Measurements from ENCODE around the gene SNX15.
A peak's percentile ranks its signal among the peaks of the same experiment; 100 is the strongest.
"Not testable (repeated sequence)": the region's sequence is repeated elsewhere in the genome, so short reads cannot be mapped to it uniquely, and the experiment has no call there.

SNX15 gene

GRCh38 chr11:65016705-65017104 is 10.5 kb upstream of the SNX15 start:
- no peak for DNase-seq

- DNase-seq = no peak
These were observed 9.3 kb upstream of the SNX15 start for GRCh38 chr11:65017937-65018336.

GRCh38 chr11:65019824-65020223 is 7.4 kb upstream of the SNX15 start:
- no peak for DNase-seq

- no peak for DNase-seq
These were observed 6.2 kb upstream of the SNX15 start for GRCh38 chr11:65021003-65021402.

GRCh38 chr11:65021509-65021908 is 5.7 kb upstream of the SNX15 start:
- no peak for DNase-seq

- not testable (repeated sequence) for DNase-seq
These were observed 3.7 kb upstream of the SNX15 start for GRCh38 chr11:65023502-65023901.

- no peak for DNase-seq
These were observed 429 bp upstream of the SNX15 start for GRCh38 chr11:65026810-65027209.

- DNase-seq = no peak
These were observed 5.0 kb downstream of the SNX15 start for GRCh38 chr11:65032216-65032615.

GRCh38 chr11:65034423-65034822 is 7.2 kb downstream of the SNX15 start:
- DNase-seq = no peak

- DNase-seq = no peak
These were observed 8.3 kb downstream of the SNX15 start for GRCh38 chr11:65035579-65035978.

GRCh38 chr11:65036931-65037330 is 9.7 kb downstream of the SNX15 start:
- no peak for DNase-seq

- no peak for DNase-seq
These were observed 13.2 kb downstream of the SNX15 start for GRCh38 chr11:65040520-65040846.

GRCh38 chr11:65040847-65041622 is 13.8 kb downstream of the SNX15 start, which contains the start of gene SAC3D1:
Gene SAC3D1, plus strand, starts transcription at chr11:65041210. Its CDS starts 83 bp downstream, at chr11:65041293.
- DNase-seq = peak; percentile 98

- DNase-seq = no peak
These were observed 15.7 kb downstream of the SNX15 start for GRCh38 chr11:65042891-65043290.

GRCh38 chr11:65043881-65044501 is 16.8 kb downstream of the SNX15 start:
- no peak for DNase-seq

- no peak for DNase-seq
These were observed 17.8 kb downstream of the SNX15 start for GRCh38 chr11:65045061-65045460.

GRCh38 chr11:65045728-65046127 is 18.5 kb downstream of the SNX15 start:
- DNase-seq = no peak

- DNase-seq = no peak
These were observed 20.6 kb downstream of the SNX15 start for GRCh38 chr11:65047581-65048422.

- DNase-seq = no peak
These were observed 24.2 kb downstream of the SNX15 start for GRCh38 chr11:65051398-65051858.

- no peak for DNase-seq
These were observed 26.7 kb downstream of the SNX15 start for GRCh38 chr11:65053827-65054508.

GRCh38 chr11:65055538-65055937 is 28.3 kb downstream of the SNX15 start:
- no peak for DNase-seq

- DNase-seq = no peak
These were observed 29.8 kb downstream of the SNX15 start for GRCh38 chr11:65056999-65057398.

GRCh38 chr11:65057526-65057925 is 30.3 kb downstream of the SNX15 start:
- no peak for DNase-seq
